IMR-90 (cell line): ENCODE measurements around the gene GARNL3. TPM values are rescaled to one million over a fixed set of nuclear protein-coding genes. Genes with fewer than 3 reads are reported as not detected.

Source experiments
- ATAC-seq: fragments of 200-7000 bp; cut with Tn5 transposase; 2 replicates; pipeline ENCODE4 v1.9.1; 2020; ENCODE audit warnings: low read depth, mild to moderate bottlenecking, moderate library complexity
- BruUV-seq: library from RNA; stranded (reverse); fragments of 400-500 nt; replicated peaks from 2 replicates; lab custom pipeline; 2021; lab: Mats Ljungman, UMichigan
- CTCF ChIA-PET: fragments of 300-600 bp; formaldehyde crosslinking; extraction: SDS; loops from one replicate; lab custom pipeline; 2021; ENCODE audit warnings: antibody characterized with exemption; lab: Yijun Ruan, JAX
- POLR2A ChIA-PET: fragments of 300-600 bp; sonication (Branson Sonifier 250); formaldehyde crosslinking; loops from one replicate; lab custom pipeline; 2022; ENCODE audit warnings: antibody characterized with exemption; ENCODE audit not compliant: unreplicated experiment; lab: Charles Lee
- DNase-seq: peaks from one replicate; pipeline ENCODE4 v3.0.0; 2013
- H2AFZ ChIP-seq: replicated peaks from 2 replicates; pipeline ENCODE3; 2013; ENCODE audit warnings: low read length, mild to moderate bottlenecking; ENCODE audit not compliant: poor library complexity
- H2AK5ac ChIP-seq: 2 replicates; pipeline ENCODE4 v1.6.1; 2013; ENCODE audit warnings: low read depth, low read length, inconsistent platforms
- H2AK9ac ChIP-seq: replicated peaks from 2 replicates; pipeline ENCODE3; 2013; ENCODE audit warnings: mild to moderate bottlenecking, low read depth, low read length, moderate library complexity; ENCODE audit not compliant: poor library complexity
- H2BK120ac ChIP-seq: 2 replicates; pipeline ENCODE4 v1.6.1; 2013; ENCODE audit warnings: low read depth, low read length, inconsistent platforms
- H2BK15ac ChIP-seq: 3 replicates; pipeline ENCODE4 v1.6.1; 2013; ENCODE audit warnings: low read depth, low read length, inconsistent platforms
- H2BK20ac ChIP-seq: 2 replicates; pipeline ENCODE4 v1.6.1; 2013; ENCODE audit warnings: low read depth, mild to moderate bottlenecking, inconsistent platforms, low read length, moderate library complexity
- H2BK5ac ChIP-seq: 2 replicates; pipeline ENCODE4 v1.6.1; 2013; ENCODE audit warnings: mild to moderate bottlenecking, low read depth, low read length, inconsistent platforms; ENCODE audit not compliant: poor library complexity, severe bottlenecking
- H3K14ac ChIP-seq: replicated peaks from 2 replicates; pipeline ENCODE4 v1.6.1; 2013; ENCODE audit warnings: low read depth, low read length, inconsistent platforms
- H3K18ac ChIP-seq: 2 replicates; pipeline ENCODE4 v1.6.1; 2013; ENCODE audit warnings: low read depth, low read length, control low read depth
- H3K23ac ChIP-seq: 2 replicates; pipeline ENCODE4 v1.6.1; 2013; ENCODE audit warnings: low read depth, low read length, inconsistent platforms
- H3K27ac ChIP-seq: 2 replicates; pipeline ENCODE4 v1.5.1; 2013; ENCODE audit warnings: mild to moderate bottlenecking, control low read depth, low read length; ENCODE audit not compliant: insufficient read depth
- H3K27me3 ChIP-seq: 2 replicates; pipeline ENCODE4 v1.6.1; 2013; ENCODE audit warnings: low read length; ENCODE audit not compliant: control insufficient read depth, insufficient read depth
- H3K36me3 ChIP-seq: 2 replicates; pipeline ENCODE4 v1.6.1; 2013; ENCODE audit warnings: low read length, mixed read lengths; ENCODE audit not compliant: control insufficient read depth, insufficient read depth
- H3K4ac ChIP-seq: 2 replicates; pipeline ENCODE4 v1.6.1; 2013; ENCODE audit warnings: low read depth, low read length, inconsistent platforms
- H3K4me1 ChIP-seq: 2 replicates; pipeline ENCODE4 v1.6.1; 2013; ENCODE audit warnings: low read length, mixed read lengths; ENCODE audit not compliant: control insufficient read depth, insufficient read depth
- H3K4me2 ChIP-seq: 2 replicates; pipeline ENCODE4 v1.6.1; 2013; ENCODE audit warnings: low read depth, mild to moderate bottlenecking, control low read depth, low read length, moderate library complexity
- H3K4me3 ChIP-seq: 2 replicates; pipeline ENCODE4 v1.5.1; 2013; ENCODE audit warnings: low read depth, mild to moderate bottlenecking, control low read depth, low read length, moderate library complexity; ENCODE audit not compliant: insufficient read depth
- H3K56ac ChIP-seq: 2 replicates; pipeline ENCODE4 v1.6.1; 2013; ENCODE audit warnings: low read length, inconsistent platforms; ENCODE audit not compliant: insufficient read depth; ENCODE audit errors: extremely low read depth
- H3K79me1 ChIP-seq, 2 experiments: 2 replicates each; pipeline ENCODE4 v1.6.1; 2013; ENCODE audit warnings: low read length in 2 of 2, inconsistent platforms in 1 of 2, low read depth in 1 of 2
- H3K9ac ChIP-seq: 2 replicates; pipeline ENCODE4 v1.6.1; 2013; ENCODE audit warnings: low read depth, low read length, control low read depth
- H3K9me1 ChIP-seq: 2 replicates; pipeline ENCODE4 v1.6.1; 2013; ENCODE audit warnings: low read length, inconsistent platforms; ENCODE audit not compliant: insufficient read depth
- H3K9me3 ChIP-seq: 2 replicates; pipeline ENCODE4 v1.6.1; 2013; ENCODE audit warnings: low read length; ENCODE audit not compliant: control insufficient read depth, insufficient read depth
- H4K20me1 ChIP-seq: 2 replicates; pipeline ENCODE4 v1.6.1; 2013; ENCODE audit warnings: low read length, inconsistent platforms; ENCODE audit not compliant: insufficient read depth
- H4K5ac ChIP-seq: 2 replicates; pipeline ENCODE4 v1.6.1; 2013; ENCODE audit warnings: mild to moderate bottlenecking, low read depth, low read length, control low read depth
- H4K8ac ChIP-seq, 2 experiments: 2 replicates each; pipeline ENCODE4 v1.6.1; 2013; ENCODE audit warnings: low read depth in 2 of 2, low read length in 2 of 2, control low read depth in 1 of 2, inconsistent platforms in 1 of 2
- H4K91ac ChIP-seq: 2 replicates; pipeline ENCODE4 v1.6.1; 2013; ENCODE audit warnings: low read depth, low read length, inconsistent platforms; ENCODE audit not compliant: insufficient read depth
- MAFK ChIP-seq: IDR thresholded peaks from 2 replicates; pipeline ENCODE4 v1.6.1; 2012; ENCODE audit warnings: low read depth, low read length, improper control_type of control experiment
- RAD21 ChIP-seq: IDR thresholded peaks from 2 replicates; pipeline ENCODE4 v1.6.1; 2012; ENCODE audit warnings: low read length, improper control_type of control experiment
- WGBS, 2 experiments: methylation state at CpG; one replicate each; pipeline versions ENCODE4 v1.1.5 to v1.1.7; 2013; ENCODE audit warnings: missing lambda C conversion rate in 2 of 2; ENCODE audit not compliant: insufficient read length in 1 of 2; ENCODE audit errors: extremely low coverage in 2 of 2; 5-methylcytosine and 5-hydroxymethylcytosine counted together
- dilution Hi-C: fragments of 300-500 bp; cut with HindIII; formaldehyde crosslinking; loops from one replicate; pipeline ENCODE4 v1.14.3; 2018; ENCODE audit warnings: low sequenced_read_pairs; ENCODE audit not compliant: unreplicated experiment
- in situ Hi-C: fragments of 300-500 bp; cut with MboI; formaldehyde crosslinking; loops from 3 replicates; pipeline ENCODE4 v1.14.3; 2019; ENCODE audit warnings: low sequenced_read_pairs, inconsistent platforms, mixed read lengths
- intact Hi-C: fragments of 100-400 bp; cut with micrococcal nuclease; formaldehyde crosslinking; loops from 2 replicates; pipeline ENCODE4 v1.10.0; 2022
- polyA plus RNA-seq, 3 experiments: library from polyadenylated mRNA; depleted of rRNA; stranded (reverse); fragments of >200 nt; gene quantifications; 2 replicates each; pipeline ENCODE4 v1.2.3, GENCODE V29; 2012; ENCODE audit warnings: low replicate concordance in 1 of 3
- total RNA-seq: library from RNA; depleted of rRNA; stranded (reverse); fragments of >200 nt; gene quantifications from 2 replicates; pipeline ENCODE4 v1.2.3, GENCODE V29; 2012

Gene GARNL3
- total and polyA plus RNA-seq, 2 of the 4 experiments (the other 2 are of a cell fraction) = 1.9 to 5.0 TPM

DNA sequence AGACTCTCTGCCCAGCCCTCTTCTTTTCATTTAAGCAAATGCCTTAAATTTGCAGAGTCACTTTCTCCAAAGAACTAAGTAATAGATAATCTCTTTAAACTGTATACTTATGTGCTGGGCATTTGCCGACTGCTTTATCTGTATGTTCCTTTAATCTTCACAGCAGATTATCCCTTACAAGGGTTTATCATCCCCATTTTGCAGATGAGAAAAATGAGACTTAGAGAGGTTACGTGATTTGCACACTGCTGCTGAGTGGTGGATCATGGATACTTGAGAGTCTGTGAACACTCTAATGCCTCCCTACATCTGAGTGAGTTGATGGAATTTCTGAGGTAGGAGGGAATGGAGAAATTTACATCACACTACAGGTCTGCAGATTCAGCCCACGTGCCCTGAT, 163.8 kb downstream of the GARNL3 start:
- no peak overlapping the region for H2AFZ ChIP-seq
- H3K9me1 ChIP-seq = no peaks in the 10 kb centered on the region; the same call in 1 of the 2 replicates
- no peaks in the 10 kb centered on the region for H3K27me3 ChIP-seq
- H3K18ac ChIP-seq = no peak overlapping the region
- no peak overlapping the region for H2BK15ac ChIP-seq
- no peak overlapping the region for H3K4ac ChIP-seq
- no peak for ATAC-seq
- dilution Hi-C loops (no loop called here), intact Hi-C loops (loop anchor here (10.0 kb wide), 1 partner anchor 204 kb away; no protein-coding TSS in a partner anchor), in situ Hi-C loops (no loop called here)
- no peak overlapping the region for H3K4me3 ChIP-seq
- H3K4me2 ChIP-seq = no peak overlapping the region
- CTCF ChIA-PET = no interaction called here
- H3K23ac ChIP-seq = no peak overlapping the region
- H4K5ac ChIP-seq = no peak overlapping the region
- POLR2A ChIA-PET = no interaction called here
- H4K91ac ChIP-seq = no peak overlapping the region
- no peaks in the 10 kb centered on the region for H3K4me1 ChIP-seq
- WGBS, 2 experiments = no CpG with 5 or more reads among the region's 3 CpGs
- H2AK9ac ChIP-seq = no peak overlapping the region
- H3K27ac ChIP-seq = no peak overlapping the region
- no peaks in the 10 kb centered on the region for H3K9me3 ChIP-seq
- peaks cover 13% of the 10 kb centered on the region for H3K36me3 ChIP-seq
- peaks cover 13% of the 10 kb centered on the region; the same call in 1 of the 2 replicates for H4K20me1 ChIP-seq
- no TSS peak for BruUV-seq
- H4K8ac ChIP-seq = no peak overlapping the region
- no peak for DNase-seq
- no peak overlapping the region for H2BK5ac ChIP-seq
- no peak overlapping the region for H3K56ac ChIP-seq
- no peak overlapping the region for H3K9ac ChIP-seq
- H3K14ac ChIP-seq = no peak overlapping the region
- H2BK120ac ChIP-seq = no peak overlapping the region
- no peak overlapping the region for H2AK5ac ChIP-seq
- TF ChIP-seq RAD21 = no peak
- TF ChIP-seq MAFK = no peak
- peaks cover 32 to 69% of the 10 kb centered on the region in 2 experiments for H3K79me1 ChIP-seq
- no peak overlapping the region for H2BK20ac ChIP-seq
